GM12865 (cell line): ENCODE data around the gene MPRIP.

Experiments
- DNase-seq: peaks from one replicate; pipeline ENCODE4 v3.0.0; 2010; ENCODE audit warnings: low read depth
- H3K4me3 ChIP-seq: 2 replicates; pipeline ENCODE4 v1.5.1; 2011; ENCODE audit warnings: mild to moderate bottlenecking, low read depth, low read length, control low read depth
- CTCF ChIP-seq: IDR thresholded peaks from 2 replicates; pipeline ENCODE4 v1.5.1; 2011; ENCODE audit warnings: low read length, control low read depth, low read depth, inconsistent platforms; ENCODE audit not compliant: insufficient read depth; ENCODE audit errors: missing control alignments

MPRIP gene

GRCh38 chr17:17213775-17214174, 171.5 kb downstream of the MPRIP start:
- TF ChIP-seq CTCF: no peak
- no peak for DNase-seq

GRCh38 chr17:17214646-17215436, 172.6 kb downstream of the MPRIP start:
- no peak for DNase-seq
- no peak overlapping the region for H3K4me3 ChIP-seq
- no peak for TF ChIP-seq CTCF

More at GRCh38 chr17:17213775-17214174, 171.5 kb downstream of the MPRIP start:
- no peak overlapping the region for H3K4me3 ChIP-seq

- TF ChIP-seq CTCF: no peak
- no peak for DNase-seq
- H3K4me3 ChIP-seq: no peak overlapping the region
These were observed 173.3 kb downstream of the MPRIP start for GRCh38 chr17:17215575-17215974.

- no peak for DNase-seq
- H3K4me3 ChIP-seq: no peak overlapping the region
- TF ChIP-seq CTCF: no peak
These were observed 174.0 kb downstream of the MPRIP start for GRCh38 chr17:17216236-17216635.

GRCh38 chr17:17216776-17217175, 174.5 kb downstream of the MPRIP start:
- no peak for TF ChIP-seq CTCF
- no peak for DNase-seq
- no peak overlapping the region for H3K4me3 ChIP-seq

- TF ChIP-seq CTCF: no peak
- DNase-seq: no peak
- H3K4me3 ChIP-seq: no peak overlapping the region
These were observed 175.7 kb downstream of the MPRIP start for GRCh38 chr17:17217995-17218394.

GRCh38 chr17:17220529-17220928, 178.3 kb downstream of the MPRIP start:
- TF ChIP-seq CTCF: no peak
- DNase-seq: no peak
- H3K4me3 ChIP-seq: no peak overlapping the region
